ENCODE results near the gene INPP5A.

- TF ChIP-seq POLR2A (IDR thresholded peaks at IDR 0.05; ENCODE audit: low read length) (no peak), GATA1 (IDR thresholded peaks at IDR 0.05; ENCODE audit: low read depth, low read length) (no peak)
Observed at GRCh38 chr10:132703419-132704007, 165.9 kb downstream of the INPP5A start.

Data from erythroblast (primary cell).